GM18951 (cell line): ENCODE results near the gene REXO5.
"Not testable (repeated sequence)": the region's sequence is repeated elsewhere in the genome, so short reads cannot be mapped to it uniquely, and the experiment has no call there.

Experiments
- POLR2A ChIP-seq: IDR thresholded peaks from 4 replicates; pipeline ENCODE4 v1.6.1; 2011; ENCODE audit warnings: mild to moderate bottlenecking; ENCODE audit not compliant: insufficient read length, insufficient read depth; ENCODE audit errors: extremely low read depth
- in situ Hi-C: fragments of 300-500 bp; cut with MboI; formaldehyde crosslinking; loops from one replicate; pipeline ENCODE4 v1.12.0; 2022; ENCODE audit warnings: low sequenced_read_pairs, mixed read lengths, inconsistent platforms; ENCODE audit not compliant: unreplicated experiment

Gene REXO5

GRCh38 chr16:20774703-20775362, 31.5 kb upstream of the REXO5 start:
- in situ Hi-C loops, result no loop called here
- no peak for TF ChIP-seq POLR2A

- in situ Hi-C loops, result no loop called here
- no peak for TF ChIP-seq POLR2A
Measured at GRCh38 chr16:20781697-20782096, 24.6 kb upstream of the REXO5 start.

DNA sequence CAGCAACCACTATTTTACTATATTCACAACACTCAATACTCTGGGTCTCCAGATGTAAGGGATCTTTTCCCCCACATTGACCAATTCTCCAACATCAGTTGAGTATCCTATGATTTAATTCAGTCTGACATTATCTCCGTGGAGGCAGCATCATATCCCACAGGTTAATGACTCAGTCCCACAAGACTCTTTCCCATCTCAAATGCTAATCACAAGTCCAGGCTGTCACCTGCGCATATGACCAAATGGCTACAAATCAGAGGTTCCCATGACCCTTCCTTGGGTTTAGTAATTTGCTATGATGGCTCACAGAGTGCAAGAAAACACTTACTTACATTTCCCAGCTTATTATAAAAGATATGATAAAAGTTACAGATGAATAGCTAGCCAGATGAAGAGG, 23.9 kb upstream of the REXO5 start:
- in situ Hi-C loops, result no loop called here
- TF ChIP-seq POLR2A, result no peak

- TF ChIP-seq POLR2A, result no peak
- in situ Hi-C loops, result no loop called here
Measured at GRCh38 chr16:20784204-20784603, 22.1 kb upstream of the REXO5 start.

- in situ Hi-C loops, result no loop called here
Measured at GRCh38 chr16:20789130-20789529, 17.2 kb upstream of the REXO5 start.

GRCh38 chr16:20791923-20792612, 14.3 kb upstream of the REXO5 start:
- TF ChIP-seq POLR2A, result no peak
- in situ Hi-C loops, result no loop called here

More at GRCh38 chr16:20789130-20789529, 17.2 kb upstream of the REXO5 start:
- no peak for TF ChIP-seq POLR2A

GRCh38 chr16:20798364-20798763, 8.0 kb upstream of the REXO5 start:
- TF ChIP-seq POLR2A, result no peak
- in situ Hi-C loops, result no loop called here

- in situ Hi-C loops, result no loop called here
- no peak for TF ChIP-seq POLR2A
Measured at GRCh38 chr16:20799599-20799998, 6.7 kb upstream of the REXO5 start.

DNA sequence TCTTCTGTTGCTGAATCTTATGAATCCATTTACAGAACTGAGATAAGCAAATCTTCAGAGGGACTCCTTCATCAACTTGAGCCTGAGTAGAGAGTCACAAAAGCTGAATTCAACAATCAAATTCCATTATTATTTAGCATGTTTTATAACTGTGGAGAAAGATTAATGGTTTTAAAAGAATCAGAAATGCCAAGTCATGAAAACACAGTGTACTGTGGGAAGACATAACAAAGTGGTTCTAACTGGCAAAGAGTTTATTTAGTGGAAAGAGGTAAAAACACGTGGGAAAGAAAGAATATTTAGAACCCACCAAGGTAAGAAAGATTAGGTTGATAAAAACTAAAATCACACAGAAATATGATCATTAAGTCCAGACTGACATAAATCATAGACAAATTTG, 5.0 kb upstream of the REXO5 start:
- in situ Hi-C loops, result no loop called here

DNA sequence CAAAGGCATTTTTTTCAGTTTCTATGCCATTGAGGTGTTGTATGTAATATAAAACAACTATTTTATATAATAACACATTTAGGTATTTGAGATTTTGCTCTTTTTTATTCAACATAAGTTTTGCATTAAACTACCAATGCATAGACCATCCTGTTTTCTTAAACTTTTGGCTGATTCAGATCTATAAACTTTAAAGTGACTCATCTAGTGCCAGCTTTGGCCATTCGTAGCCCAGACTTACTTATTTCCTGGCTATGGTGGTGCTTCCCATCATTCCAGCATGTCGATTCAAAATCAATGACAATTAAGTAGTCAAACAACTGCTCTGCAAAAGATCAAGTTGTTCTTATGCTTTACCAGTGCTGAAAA, 3.2 kb upstream of the REXO5 start:
- no peak for TF ChIP-seq POLR2A
- in situ Hi-C loops, result no loop called here

More for the DNA sequence above, 5.0 kb upstream of the REXO5 start:
- no peak for TF ChIP-seq POLR2A

- in situ Hi-C loops, result no loop called here
- TF ChIP-seq POLR2A, result no peak
Measured at GRCh38 chr16:20803561-20804214, 2.6 kb upstream of the REXO5 start.

- in situ Hi-C loops, result not testable (repeated sequence)
Measured at GRCh38 chr16:20805684-20806167, 601 bp upstream of the REXO5 start.

GRCh38 chr16:20807862-20808261, 1.5 kb downstream of the REXO5 start:
- in situ Hi-C loops, result no loop called here
- TF ChIP-seq POLR2A, result no peak
